ENCODE data around the gene CACNA1C.

- TF ChIP-seq CTCF (conservative IDR thresholded peaks at IDR 0.05): no peak
- no peak for TF ChIP-seq ZFX (IDR thresholded peaks at IDR 0.05)
These were observed 267.1 kb downstream of the CACNA1C start for GRCh38 chr12:2319737-2320506.

Data from C4-2B (cell line).